H9 (cell line): ENCODE measurements around the gene PGA4. TPM values are rescaled to one million over a fixed set of nuclear protein-coding genes. Genes with fewer than 3 reads are reported as not detected.
"Not testable (repeated sequence)": the region's sequence is repeated elsewhere in the genome, so short reads cannot be mapped to it uniquely, and the experiment has no call there.

Source experiments
- DNase-seq: peaks from one replicate; pipeline ENCODE4 v3.0.0-alpha.2; 2017
- H2AFZ ChIP-seq: one replicate; pipeline ENCODE4 v1.6.1; 2013; ENCODE audit warnings: mild to moderate bottlenecking, low read length, control low read depth, moderate library complexity
- H2AK5ac ChIP-seq: 2 replicates; pipeline ENCODE4 v1.6.1; 2013; ENCODE audit warnings: low read length, control low read depth, mixed read lengths; ENCODE audit not compliant: insufficient read length
- H2BK120ac ChIP-seq: one replicate; pipeline ENCODE4 v1.6.1; 2013; ENCODE audit warnings: low read depth, mild to moderate bottlenecking, low read length, control low read depth, inconsistent platforms; ENCODE audit not compliant: poor library complexity, severe bottlenecking
- H2BK12ac ChIP-seq: 2 replicates; pipeline ENCODE4 v1.6.1; 2013; ENCODE audit warnings: low read length, control low read depth, mixed read lengths, low read depth; ENCODE audit not compliant: insufficient read length
- H2BK15ac ChIP-seq: 2 replicates; pipeline ENCODE4 v1.6.1; 2013; ENCODE audit warnings: low read depth, low read length, control low read depth
- H2BK20ac ChIP-seq: one replicate; pipeline ENCODE4 v1.6.1; 2013; ENCODE audit warnings: low read depth, mild to moderate bottlenecking, low read length, control low read depth, inconsistent platforms; ENCODE audit not compliant: poor library complexity, severe bottlenecking
- H2BK5ac ChIP-seq: 2 replicates; pipeline ENCODE4 v1.6.1; 2013; ENCODE audit warnings: low read length, control low read depth, mixed read lengths; ENCODE audit not compliant: insufficient read length
- H3K14ac ChIP-seq: 2 replicates; pipeline ENCODE4 v1.6.1; 2013; ENCODE audit warnings: low read length, control low read depth; ENCODE audit not compliant: insufficient read depth
- H3K18ac ChIP-seq: 2 replicates; pipeline ENCODE4 v1.6.1; 2013; ENCODE audit warnings: low read depth, mild to moderate bottlenecking, mixed read lengths, low read length, control low read depth; ENCODE audit not compliant: insufficient read length
- H3K23ac ChIP-seq: 2 replicates; pipeline ENCODE4 v1.6.1; 2013; ENCODE audit warnings: low read length, control low read depth, mixed read lengths, low read depth; ENCODE audit not compliant: insufficient read length
- H3K23me2 ChIP-seq: 2 replicates; pipeline ENCODE4 v1.6.1; 2013; ENCODE audit warnings: low read depth, mild to moderate bottlenecking, mixed read lengths, low read length, control low read depth; ENCODE audit not compliant: insufficient read length, poor library complexity, severe bottlenecking
- H3K27ac ChIP-seq: 2 replicates; pipeline ENCODE4 v1.5.1; 2013; ENCODE audit warnings: low read length, control low read depth, mixed read lengths, low read depth; ENCODE audit not compliant: insufficient read length
- H3K27me3 ChIP-seq: 2 replicates; pipeline ENCODE4 v1.6.1; 2013; ENCODE audit warnings: low read length, control low read depth, inconsistent platforms; ENCODE audit not compliant: insufficient read depth
- H3K4ac ChIP-seq: 2 replicates; pipeline ENCODE4 v1.6.1; 2013; ENCODE audit warnings: low read depth, mild to moderate bottlenecking, control low read depth, inconsistent platforms, low read length, moderate library complexity
- H3K4me1 ChIP-seq: 2 replicates; pipeline ENCODE4 v1.6.1; 2013; ENCODE audit warnings: low read length, control low read depth, inconsistent platforms; ENCODE audit not compliant: insufficient read depth
- H3K4me2 ChIP-seq: 2 replicates; pipeline ENCODE4 v1.6.1; 2013; ENCODE audit warnings: low read length, control low read depth, mixed read lengths; ENCODE audit not compliant: insufficient read length, insufficient read depth
- H3K56ac ChIP-seq: 2 replicates; pipeline ENCODE4 v1.6.1; 2013; ENCODE audit warnings: low read depth, mild to moderate bottlenecking, mixed read lengths, low read length, control low read depth; ENCODE audit not compliant: insufficient read length
- H3K79me1 ChIP-seq: 2 replicates; pipeline ENCODE4 v1.6.1; 2013; ENCODE audit warnings: low read depth, mild to moderate bottlenecking, moderate library complexity, low read length, control low read depth, inconsistent platforms; ENCODE audit not compliant: insufficient read depth, poor library complexity, severe bottlenecking
- H3K79me2 ChIP-seq: 2 replicates; pipeline ENCODE4 v1.6.1; 2013; ENCODE audit warnings: low read length, control low read depth, inconsistent platforms; ENCODE audit not compliant: insufficient read depth
- H3K9ac ChIP-seq: 2 replicates; pipeline ENCODE4 v1.6.1; 2013; ENCODE audit warnings: low read length, control low read depth, mixed read lengths; ENCODE audit not compliant: insufficient read length; ENCODE audit errors: extremely low read depth
- H3K9me3 ChIP-seq: one replicate; pipeline ENCODE4 v1.6.1; 2013; ENCODE audit warnings: low read depth, low read length, inconsistent platforms; ENCODE audit not compliant: control insufficient read depth
- H3T11ph ChIP-seq: one replicate; pipeline ENCODE4 v1.6.1; 2013; ENCODE audit warnings: mild to moderate bottlenecking, low read length, control low read depth, inconsistent platforms
- H4K20me1 ChIP-seq: one replicate; pipeline ENCODE4 v1.6.1; 2013; ENCODE audit not compliant: control insufficient read depth, insufficient read length, insufficient read depth
- H4K5ac ChIP-seq: 2 replicates; pipeline ENCODE4 v1.6.1; 2013; ENCODE audit warnings: low read depth, mild to moderate bottlenecking, mixed read lengths, low read length, control low read depth; ENCODE audit not compliant: insufficient read length
- H4K8ac ChIP-seq: replicated peaks from 2 replicates; pipeline ENCODE4 v1.6.1; 2013; ENCODE audit warnings: low read length, control low read depth, mixed read lengths, low read depth; ENCODE audit not compliant: insufficient read length
- H4K91ac ChIP-seq: 2 replicates; pipeline ENCODE4 v1.6.1; 2013; ENCODE audit warnings: low read depth, mild to moderate bottlenecking, moderate library complexity, mixed read lengths, low read length, control low read depth; ENCODE audit not compliant: insufficient read length
- H3K27ac Mint-ChIP-seq, 3 experiments: 2 replicates in 2 of 3; 3 replicates in 1 of 3; pipeline ENCODE4 v1.8.0; 2020 to 2021; ENCODE audit warnings: mixed read lengths in 3 of 3, mild to moderate bottlenecking in 1 of 3, moderate library complexity in 1 of 3
- H3K27me3 Mint-ChIP-seq: 2 replicates; pipeline ENCODE4 v1.8.0; 2021; ENCODE audit warnings: low read depth, mild to moderate bottlenecking, moderate library complexity, mixed read lengths
- H3K36me3 Mint-ChIP-seq, 3 experiments: 2 replicates in 2 of 3; 3 replicates in 1 of 3; pipeline ENCODE4 v1.8.0; 2020 to 2021; ENCODE audit warnings: low read depth in 3 of 3, mixed read lengths in 3 of 3; ENCODE audit not compliant: insufficient read depth in 1 of 3
- H3K4me1 Mint-ChIP-seq, 2 experiments: 2 replicates each; pipeline ENCODE4 v1.8.0; 2020; ENCODE audit warnings: mixed read lengths in 2 of 2
- H3K4me3 Mint-ChIP-seq, 2 experiments: 2 replicates in 1 of 2; 3 replicates in 1 of 2; pipeline ENCODE4 v1.8.0; 2020 to 2021; ENCODE audit warnings: mild to moderate bottlenecking in 2 of 2, mixed read lengths in 2 of 2, moderate library complexity in 1 of 2
- H3K9me3 Mint-ChIP-seq, 2 experiments: 2 replicates in 1 of 2; 3 replicates in 1 of 2; pipeline ENCODE4 v1.8.0; 2020; ENCODE audit warnings: mild to moderate bottlenecking in 2 of 2, mixed read lengths in 2 of 2, moderate library complexity in 1 of 2
- WGBS: extraction: QIAGEN DNeasy Blood & Tissue Kit; methylation state at CpG from one replicate; pipeline ENCODE4 v1.1.7; 2013; ENCODE audit warnings: missing lambda C conversion rate, low lambda C conversion rate, mixed read lengths; ENCODE audit not compliant: insufficient read length; ENCODE audit errors: extremely low coverage; 5-methylcytosine and 5-hydroxymethylcytosine counted together
- total RNA-seq: library from RNA; stranded (reverse); gene quantifications from 2 replicates; pipeline ENCODE4 v1.2.1, GENCODE V29; 2021

PGA4 gene
- total RNA-seq, 1 experiment from 2014 or later: not detected

DNA sequence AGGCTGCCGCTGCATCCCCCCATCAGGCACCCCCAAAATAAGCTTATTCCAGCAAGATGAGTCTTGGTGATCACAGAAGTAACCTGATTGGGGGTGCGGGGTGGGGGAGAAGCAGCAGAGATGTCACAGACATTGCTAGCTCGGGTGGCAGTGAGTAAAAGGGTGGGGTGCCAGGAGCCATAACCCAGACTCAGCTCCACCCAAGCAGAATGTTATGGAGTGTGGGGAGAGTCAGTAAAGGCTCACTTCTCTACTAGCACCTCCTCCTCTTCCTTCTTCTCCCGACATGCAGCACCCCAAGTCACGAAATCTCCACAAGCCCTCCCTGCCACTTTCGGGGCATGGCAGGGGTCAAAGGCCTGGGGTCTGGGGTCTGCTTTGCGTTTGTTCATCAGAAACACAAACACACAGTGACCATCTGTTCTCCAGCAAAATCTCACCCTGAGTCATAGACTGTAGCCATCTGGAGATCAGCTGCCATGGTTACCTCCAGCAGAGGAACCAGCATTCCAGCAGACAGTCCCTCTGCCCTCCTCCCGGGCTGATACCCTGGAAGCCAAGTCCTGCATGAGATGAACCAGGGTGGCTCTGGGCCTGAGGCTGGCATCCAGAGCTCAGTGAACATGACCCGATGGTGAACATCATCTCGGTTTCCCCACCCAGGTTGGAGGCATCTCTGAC lies 4.5 kb downstream of the PGA4 start:
- H3K23me2 ChIP-seq, H3K4ac ChIP-seq, H2BK120ac ChIP-seq, H3K27ac ChIP-seq, H3K14ac ChIP-seq, H4K91ac ChIP-seq, H3K4me3 Mint-ChIP-seq, H2BK20ac ChIP-seq, H3K23ac ChIP-seq, H4K8ac ChIP-seq, H2BK5ac ChIP-seq, H3K4me1 ChIP-seq, H3T11ph ChIP-seq, H2BK15ac ChIP-seq, H3K18ac ChIP-seq, H3K4me1 Mint-ChIP-seq, H2AK5ac ChIP-seq, H2BK12ac ChIP-seq, H3K79me2 ChIP-seq, H3K9ac ChIP-seq, H4K20me1 ChIP-seq, DNase-seq, H3K4me2 ChIP-seq, H3K79me1 ChIP-seq, H3K27me3 Mint-ChIP-seq, H3K36me3 Mint-ChIP-seq, H3K9me3 Mint-ChIP-seq, H3K56ac ChIP-seq, H3K27me3 ChIP-seq, H4K5ac ChIP-seq, H3K9me3 ChIP-seq, H2AFZ ChIP-seq, H3K27ac Mint-ChIP-seq: not testable (repeated sequence)
- no CpG with 5 or more reads among the region's 10 CpGs for WGBS

DNA sequence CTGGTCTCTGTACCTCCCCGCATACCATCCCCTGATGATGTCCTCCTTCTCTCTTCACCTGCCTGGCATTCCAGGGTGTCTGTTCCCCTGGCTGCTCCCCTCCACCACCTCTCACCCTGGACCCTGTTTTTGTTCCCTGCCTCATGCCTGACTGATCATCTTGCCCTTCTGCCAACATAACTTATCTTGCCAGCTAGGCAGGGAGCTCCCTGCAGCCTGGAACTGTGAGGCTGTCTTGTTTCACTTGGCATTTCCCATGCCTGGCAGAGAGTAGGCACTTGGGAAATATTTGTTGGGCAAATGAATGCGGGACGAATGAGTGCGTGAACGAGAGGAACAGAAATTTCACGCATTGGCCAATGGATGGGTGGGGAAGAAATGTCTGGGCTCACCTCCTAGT lies 7.3 kb downstream of the PGA4 start:
- H2BK15ac ChIP-seq, H3K4me3 Mint-ChIP-seq, H2BK120ac ChIP-seq, H3K79me1 ChIP-seq, H4K5ac ChIP-seq, H3K27ac ChIP-seq, H3K23me2 ChIP-seq, H2AK5ac ChIP-seq, H3K27me3 Mint-ChIP-seq, H2BK12ac ChIP-seq, H2BK5ac ChIP-seq, H3T11ph ChIP-seq, H3K36me3 Mint-ChIP-seq, H3K79me2 ChIP-seq, H3K4me1 Mint-ChIP-seq, H2BK20ac ChIP-seq, H4K8ac ChIP-seq, H4K91ac ChIP-seq, H3K4ac ChIP-seq, H3K27ac Mint-ChIP-seq, H3K27me3 ChIP-seq, H3K23ac ChIP-seq, H2AFZ ChIP-seq, H3K18ac ChIP-seq, H3K9me3 ChIP-seq, H3K4me1 ChIP-seq, H3K56ac ChIP-seq, DNase-seq, H3K14ac ChIP-seq, H3K9ac ChIP-seq, H3K9me3 Mint-ChIP-seq, H4K20me1 ChIP-seq, H3K4me2 ChIP-seq: not testable (repeated sequence)
- no CpG with 5 or more reads among the region's 6 CpGs for WGBS
